Measurements from ENCODE around the gene PHLDB2. TPM values are rescaled to one million over a fixed set of nuclear protein-coding genes. Genes with fewer than 3 reads are reported as not detected.

The PHLDB2 gene
- total and polyA plus RNA-seq, 2 of the 8 experiments (the other 6 are each of a cell fraction or from before 2014, with no cell fraction given) = 5.8 to 22.6 TPM

DNA sequence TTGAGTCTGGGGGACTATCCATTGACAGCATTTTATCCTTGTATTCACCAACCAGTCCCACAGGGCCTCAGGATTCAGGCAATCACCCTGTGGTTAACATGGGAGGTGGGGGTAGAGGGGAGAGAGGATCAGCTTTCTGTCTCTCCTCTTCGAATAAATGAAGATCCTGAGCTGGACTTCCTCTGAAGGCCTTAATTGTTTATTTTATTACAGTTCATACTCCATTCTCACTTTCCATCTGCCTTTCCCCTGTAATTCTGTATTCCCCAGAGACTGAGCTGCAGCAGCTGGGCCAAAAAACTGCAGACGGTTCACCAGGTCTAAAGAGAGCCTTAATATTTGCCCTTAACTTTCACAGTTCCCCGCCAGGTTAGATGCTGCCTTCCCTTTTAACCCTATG lies 151.6 kb downstream of the PHLDB2 start:
- H3K56ac ChIP-seq (replicated peaks; ENCODE audit: insufficient read length, low read depth, low read length) = no peak overlapping the region
- H3K36me3 ChIP-seq (ENCODE audit: control insufficient read depth in 2 of 4, insufficient read depth in 4 of 4, low read length in 3 of 4) = no peaks in the 10 kb centered on the region
- H3K14ac ChIP-seq (ENCODE audit: insufficient read length) = no peak overlapping the region
- POLR2A ChIA-PET (ENCODE audit: partially characterized antibody) = interaction anchor here (1.2 kb wide), 1 partner anchor 32 kb away, joined by 3 read pairs; the partner anchor contains the start of gene ABHD10
- H2BK15ac ChIP-seq (ENCODE audit: low read length) = no peak overlapping the region
- no peaks in the 10 kb centered on the region for H3K79me1 ChIP-seq (ENCODE audit: low read depth, low read length)
- no peak overlapping the region for H2BK12ac ChIP-seq (ENCODE audit: low read depth, low read length)
- H2AK5ac ChIP-seq (ENCODE audit: low read depth, low read length) = no peak overlapping the region
- H4K5ac ChIP-seq (ENCODE audit: insufficient read length, low read depth, low read length) = no peak overlapping the region
- CTCF ChIA-PET (ENCODE audit: partially characterized antibody) = interaction anchor here (0.6 to 12.0 kb wide), 6 partner anchors 15 to 294 kb away, joined by 3 to 384 read pairs (median 4); partner anchors contain the start of gene TAGLN3
- FAIRE-seq (no peak), DNase-seq (ENCODE audit: low read depth in 1 of 2, low spot score in 2 of 2) (no peak)
- no peak overlapping the region for H3K9ac ChIP-seq (replicated peaks in 1 of 4; ENCODE audit: extremely low read depth in 1 of 4, low read depth in 3 of 4, low read length in 3 of 4)
- H2BK5ac ChIP-seq (ENCODE audit: low read depth, low read length) = no peak overlapping the region
- no peak overlapping the region for H4K91ac ChIP-seq (replicated peaks; ENCODE audit: insufficient read length, low read length)
- no peak overlapping the region for H4K8ac ChIP-seq (ENCODE audit: extremely low read depth, insufficient read depth, low read length)
- no peak overlapping the region for H3K18ac ChIP-seq (ENCODE audit: extremely low read depth, low read length)
- H2BK120ac ChIP-seq (replicated peaks; ENCODE audit: low read depth, low read length) = no peak overlapping the region
- no peak overlapping the region for H3K27ac ChIP-seq (ENCODE audit: low read depth, low read length)
- no peaks in the 10 kb centered on the region for H3K4me1 ChIP-seq (replicated peaks in 1 of 4; ENCODE audit: control insufficient read depth in 3 of 4, insufficient read depth in 4 of 4, low read length in 3 of 4)
- H3K4ac ChIP-seq (replicated peaks; ENCODE audit: insufficient read length, low read depth, low read length) = no peak overlapping the region
- no peaks in the 10 kb centered on the region for H3K27me3 ChIP-seq (replicated peaks in 1 of 4; ENCODE audit: control insufficient read depth in 3 of 4, extremely low read depth in 1 of 4, insufficient read depth in 3 of 4, low read length in 3 of 4)
- no peak overlapping the region for H3K23ac ChIP-seq (ENCODE audit: insufficient read length)
- no peak overlapping the region for H2AFZ ChIP-seq (ENCODE audit: low read length)
- H3K9me3 ChIP-seq (ENCODE audit: insufficient read depth in 2 of 2, low read depth in 1 of 2, low read length in 1 of 2) = no peaks in the 10 kb centered on the region
- no peak overlapping the region for H2BK20ac ChIP-seq (ENCODE audit: low read length)
- 90% methylated on average over 3 of the region's 3 CpGs; no CpG with 5 or more reads in 1 of the 2 experiments for WGBS, 2 experiments (ENCODE audit: extremely low coverage in 1 of 2, insufficient coverage in 1 of 2, insufficient read length in 1 of 2, insufficient replicate concordance in 2 of 2, low coverage in 1 of 2, low lambda C conversion rate in 2 of 2, missing lambda C conversion rate in 1 of 2)
- no peak overlapping the region for H3K4me2 ChIP-seq (ENCODE audit: insufficient read depth in 1 of 2, low read depth in 2 of 2, low read length in 2 of 2)
- no peaks in the 10 kb centered on the region for H4K20me1 ChIP-seq (replicated peaks in 1 of 2; ENCODE audit: control insufficient read depth in 1 of 2, insufficient read depth in 2 of 2, low read length in 2 of 2)
- no peak overlapping the region for H3K4me3 ChIP-seq (ENCODE audit: extremely low read depth in 1 of 4, insufficient read depth in 2 of 4, low read depth in 3 of 4, low read length in 4 of 4)
- no peaks in the 10 kb centered on the region for H3K79me2 ChIP-seq (ENCODE audit: control insufficient read depth in 1 of 2, insufficient read depth in 2 of 2, low read length in 2 of 2)
- no peaks in the 10 kb centered on the region; the same call in 1 of the 2 replicates for H3K23me2 ChIP-seq (ENCODE audit: low read depth, low read length)
- TF ChIP-seq CBX8 (IDR thresholded peaks at IDR 0.05; ENCODE audit: borderline replicate concordance, low read depth, low read length) (no peak), KDM4A (IDR thresholded peaks at IDR 0.05; ENCODE audit: low read depth, low read length, severe bottlenecking) (no peak), NANOG (IDR thresholded peaks at IDR 0.05; ENCODE audit: insufficient read depth, low read depth, low read length, poor library complexity, severe bottlenecking) (no peak), TEAD4 (IDR thresholded peaks at IDR 0.05; ENCODE audit: low read depth, low read length) (no peak), TBP (IDR thresholded peaks at IDR 0.05; ENCODE audit: low read depth, low read length) (no peak), CBX5 (IDR thresholded peaks at IDR 0.05; ENCODE audit: low read depth, low read length) (no peak), JUN (IDR thresholded peaks at IDR 0.05; ENCODE audit: low read depth, low read length) (no peak), RAD21 (IDR thresholded peaks at IDR 0.05 in 1 of 2, conservative IDR thresholded peaks at IDR 0.05 in 1 of 2; ENCODE audit: low read depth in 2 of 2, low read length in 2 of 2) (no peak), TAF7 (optimal IDR thresholded peaks at IDR 0.05; ENCODE audit: borderline replicate concordance, low read depth, low read length) (no peak), KDM5A (IDR thresholded peaks at IDR 0.05; ENCODE audit: low read length) (no peak), BACH1 (IDR thresholded peaks at IDR 0.05; ENCODE audit: low read length) (no peak), YY1 (IDR thresholded peaks at IDR 0.05; ENCODE audit: low read depth, low read length) (no peak), CHD2 (IDR thresholded peaks at IDR 0.05; ENCODE audit: low read length) (no peak)
- TF ChIP-seq, protein P1, sequence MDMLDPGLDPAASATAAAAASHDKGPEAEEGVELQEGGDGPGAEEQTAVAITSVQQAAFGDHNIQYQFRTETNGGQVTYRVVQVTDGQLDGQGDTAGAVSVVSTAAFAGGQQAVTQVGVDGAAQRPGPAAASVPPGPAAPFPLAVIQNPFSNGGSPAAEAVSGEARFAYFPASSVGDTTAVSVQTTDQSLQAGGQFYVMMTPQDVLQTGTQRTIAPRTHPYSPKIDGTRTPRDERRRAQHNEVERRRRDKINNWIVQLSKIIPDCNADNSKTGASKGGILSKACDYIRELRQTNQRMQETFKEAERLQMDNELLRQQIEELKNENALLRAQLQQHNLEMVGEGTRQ (IDR thresholded peaks at IDR 0.05; ENCODE audit: low read length) = no peak

Data from H1 (cell line).